ENCODE data around the gene SLC19A3. TPM values are rescaled to one million over a fixed set of nuclear protein-coding genes. Genes with fewer than 3 reads are reported as not detected.
"Not testable (repeated sequence)": the region's sequence is repeated elsewhere in the genome, so short reads cannot be mapped to it uniquely, and the experiment has no call there.

Gene SLC19A3
- total and polyA plus RNA-seq, 2 experiments from 2014 or later = 3.5 to 9.1 TPM

GRCh38 chr2:227671170-227671905 lies 46.5 kb downstream of the SLC19A3 start:
- no peaks in the 10 kb centered on the region for H3K27me3 Mint-ChIP-seq (ENCODE audit: insufficient read depth, low read depth, poor library complexity)
- H3K36me3 Mint-ChIP-seq (ENCODE audit: low read depth) = no peaks in the 10 kb centered on the region; the same call in 2 of the 3 replicates
- Histone ChIP-seq H2AFZ (no peak overlapping the region), H4K20me1 (replicated peaks; ENCODE audit: insufficient read depth) (no peaks in the 10 kb centered on the region), H3K4me3 (no peak overlapping the region), H3K27me3 (ENCODE audit: insufficient read depth) (no peaks in the 10 kb centered on the region), H3K79me2 (replicated peaks; ENCODE audit: insufficient read depth) (no peaks in the 10 kb centered on the region), H3K9me2 (ENCODE audit: insufficient read depth) (no peaks in the 10 kb centered on the region), H3K36me3 (ENCODE audit: insufficient read depth) (no peaks in the 10 kb centered on the region), H3K27ac (ENCODE audit: low read depth) (no peak overlapping the region), H3K4me1 (ENCODE audit: insufficient read depth) (peaks cover 27% of the 10 kb centered on the region), H3K4me2 (peak overlapping the region; percentile 33), H3F3A (replicated peaks; ENCODE audit: low read depth) (no peaks in the 10 kb centered on the region)
- TF ChIP-seq REST (IDR thresholded peaks at IDR 0.05; ENCODE audit: unreplicated experiment) = no peak
- TF ChIP-seq CREB1 (CRISPR knock-in tag; IDR thresholded peaks at IDR 0.05; ENCODE audit: low read depth) = no peak
- TF ChIP-seq ZNF114 (CRISPR knock-in tag; IDR thresholded peaks at IDR 0.05) = no peak
- TF ChIP-seq ETS1 (IDR thresholded peaks at IDR 0.05) = no peak
- no peak for TF ChIP-seq JUNB (IDR thresholded peaks at IDR 0.05; ENCODE audit: unreplicated experiment)
- TF ChIP-seq EZH2 (IDR thresholded peaks at IDR 0.05; ENCODE audit: low read depth, unreplicated experiment) = no peak
- no peak for TF ChIP-seq EZH2phosphoT487 (IDR thresholded peaks at IDR 0.05; ENCODE audit: unreplicated experiment)
- no peak for TF ChIP-seq ZNF331 (CRISPR knock-in tag; IDR thresholded peaks at IDR 0.05; ENCODE audit: low read depth)
- no peak for TF ChIP-seq STAT1 (IDR thresholded peaks at IDR 0.05; ENCODE audit: unreplicated experiment)
- TF ChIP-seq POLR2AphosphoS5 (IDR thresholded peaks at IDR 0.05; ENCODE audit: low read depth) = no peak
- ATAC-seq = no peak
- H3K27ac Mint-ChIP-seq = no peak overlapping the region; the same call in none of the 2 replicates
- peaks cover 16% of the 10 kb centered on the region for H3K4me1 Mint-ChIP-seq
- no peak overlapping the region for H3K4me3 Mint-ChIP-seq
- no peak for DNase-seq (ENCODE audit: low spot score)
- no peaks in the 10 kb centered on the region for H3K9me3 Mint-ChIP-seq

- not testable (repeated sequence) for ATAC-seq; H3K4me3 ChIP-seq; H3K36me3 Mint-ChIP-seq (ENCODE audit: low read depth); H3K79me2 ChIP-seq (replicated peaks; ENCODE audit: insufficient read depth); DNase-seq (ENCODE audit: low spot score); H3K4me2 ChIP-seq; H3K27me3 ChIP-seq (ENCODE audit: insufficient read depth); H3K27ac ChIP-seq (ENCODE audit: low read depth); H4K20me1 ChIP-seq (replicated peaks; ENCODE audit: insufficient read depth); H3K4me3 Mint-ChIP-seq; H3K36me3 ChIP-seq (ENCODE audit: insufficient read depth); H3K9me2 ChIP-seq (ENCODE audit: insufficient read depth); H2AFZ ChIP-seq; H3K9me3 Mint-ChIP-seq; H3K27me3 Mint-ChIP-seq (ENCODE audit: insufficient read depth, low read depth, poor library complexity); H3F3A ChIP-seq (replicated peaks; ENCODE audit: low read depth); H3K27ac Mint-ChIP-seq
- peaks cover 22% of the 10 kb centered on the region for H3K4me1 ChIP-seq (ENCODE audit: insufficient read depth)
- peaks cover 13% of the 10 kb centered on the region for H3K4me1 Mint-ChIP-seq
Observed at GRCh38 chr2:227666631-227667170, 51.1 kb downstream of the SLC19A3 start, which contains the start of gene SCYGR5. Gene SCYGR5 (plus strand): TSS chr2:227666804. CDS start chr2:227666804, 0 bp downstream.
